SU-DHL-6 (cell line): Measurements from ENCODE around the gene PGLYRP4.

Experiments
- H2AFZ ChIP-seq: fragments of 200-600 bp; sonication (generic); 2 replicates; pipeline ENCODE4 v1.6.1; 2014; ENCODE audit warnings: low read depth, mild to moderate bottlenecking, moderate library complexity, mixed read lengths, antibody characterized with exemption, low read length; ENCODE audit not compliant: severe bottlenecking
- H3F3A ChIP-seq: fragments of 200-600 bp; shearing (Covaris generic); 2 replicates; pipeline ENCODE4 v1.6.0; 2016; ENCODE audit warnings: antibody characterized with exemption, mild to moderate bottlenecking; ENCODE audit not compliant: insufficient read depth
- H3K27ac ChIP-seq: fragments of 200-600 bp; sonication (generic); 2 replicates; pipeline ENCODE4 v1.5.1; 2016; ENCODE audit warnings: low read depth, mild to moderate bottlenecking, low read length, moderate library complexity, mixed read lengths
- H3K27me3 ChIP-seq: fragments of 200-600 bp; sonication (generic), shearing (Covaris generic); 2 replicates; pipeline ENCODE4 v1.6.0; 2014; ENCODE audit warnings: mild to moderate bottlenecking, low read length
- H3K36me3 ChIP-seq: fragments of 200-600 bp; sonication (generic); 2 replicates; pipeline ENCODE4 v1.6.1; 2014; ENCODE audit warnings: mild to moderate bottlenecking, low read length, mixed read lengths
- H3K4me2 ChIP-seq: fragments of 300-600, 200-600 bp; shearing (Covaris generic), sonication (generic); 2 replicates; pipeline ENCODE4 v1.6.0; 2014; ENCODE audit warnings: low read length, low read depth, mild to moderate bottlenecking; ENCODE audit not compliant: poor library complexity, severe bottlenecking
- H3K4me3 ChIP-seq: fragments of 200-600 bp; sonication (generic); 2 replicates; pipeline ENCODE4 v1.5.1; 2014; ENCODE audit warnings: antibody characterized with exemption, low read length, mild to moderate bottlenecking, mixed read lengths; ENCODE audit not compliant: insufficient read depth, poor library complexity, severe bottlenecking
- H3K79me2 ChIP-seq: fragments of 200-600 bp; sonication (generic); 2 replicates; pipeline ENCODE4 v1.6.1; 2014; ENCODE audit warnings: mild to moderate bottlenecking, low read length, moderate library complexity; ENCODE audit not compliant: insufficient read depth
- H3K9ac ChIP-seq: fragments of 200-600 bp; sonication (generic); 2 replicates; pipeline ENCODE4 v1.7.0; 2014; ENCODE audit warnings: mild to moderate bottlenecking, low read length
- H3K9me2 ChIP-seq: fragments of 200-600 bp; sonication (generic); replicated peaks from 2 replicates; pipeline ENCODE4 v1.6.1; 2014; ENCODE audit warnings: low read length; ENCODE audit not compliant: insufficient read depth
- H3K9me3 ChIP-seq: fragments of 200-600 bp; sonication (generic); 2 replicates; pipeline ENCODE4 v1.6.1; 2014; ENCODE audit warnings: low read length, mixed read lengths; ENCODE audit not compliant: insufficient read depth
- H4K20me1 ChIP-seq: fragments of 200-600 bp; sonication (generic); 2 replicates; pipeline ENCODE4 v1.6.1; 2014; ENCODE audit warnings: low read depth, mild to moderate bottlenecking, antibody characterized with exemption, low read length, moderate library complexity, mixed read lengths
- EZH2phosphoT487 ChIP-seq: fragments of 200-600 bp; sonication (generic), shearing (Covaris generic); conservative IDR thresholded peaks from 2 replicates; pipeline ENCODE4 v1.6.1; 2018; ENCODE audit warnings: mild to moderate bottlenecking, antibody characterized with exemption, low read length, moderate library complexity, mixed read lengths
- TF ChIP-seq, protein P1 (sequence below): fragments of 200-600 bp; sonication (generic); IDR thresholded peaks from one replicate; pipeline ENCODE4 v1.5.1; 2017; ENCODE audit warnings: antibody characterized with exemption, mild to moderate bottlenecking, low read length, moderate library complexity; ENCODE audit not compliant: insufficient read depth, poor library complexity, severe bottlenecking

Gene PGLYRP4

DNA sequence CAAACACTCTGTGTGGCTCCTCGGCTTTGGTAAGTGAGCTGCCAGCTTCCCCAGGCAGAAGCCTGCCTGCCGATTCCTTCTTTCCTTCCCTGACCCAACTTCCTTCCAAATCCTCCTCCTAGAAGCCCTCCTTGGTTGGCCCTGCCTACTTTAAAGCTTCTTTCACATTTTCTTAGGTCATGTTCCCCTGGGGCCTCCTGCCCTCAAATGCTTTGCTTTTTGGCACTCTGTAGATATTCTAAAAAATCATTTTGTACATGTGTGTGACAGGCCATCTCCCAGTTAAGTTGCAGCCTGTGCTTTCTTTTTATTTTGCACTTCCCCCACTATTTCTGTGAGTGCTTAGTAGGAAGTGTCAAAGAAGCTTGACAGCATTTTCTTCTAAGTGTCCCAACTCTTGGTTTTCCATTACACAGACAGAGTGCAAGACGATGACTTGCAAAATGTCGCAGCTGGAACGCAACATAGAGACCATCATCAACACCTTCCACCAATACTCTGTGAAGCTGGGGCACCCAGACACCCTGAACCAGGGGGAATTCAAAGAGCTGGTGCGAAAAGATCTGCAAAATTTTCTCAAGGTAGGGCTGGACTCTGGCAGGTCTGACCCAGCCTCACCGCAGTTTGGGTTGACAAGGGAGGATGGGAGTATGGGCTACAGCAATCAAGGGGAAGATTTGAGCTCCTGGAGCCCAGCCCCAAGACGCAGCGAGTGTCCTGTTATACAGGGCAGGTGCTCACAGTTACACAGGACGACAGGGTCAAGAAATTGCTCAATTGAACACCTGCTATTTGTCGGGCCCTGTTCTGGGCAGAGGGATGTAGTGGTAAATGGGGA, 9.4 kb upstream of the PGLYRP4 start, which contains the start of gene S100A9:
Gene S100A9, plus strand, starts transcription at position 2 of the 838 bp plus-strand sequence. Its CDS starts 430 bp downstream, at position 432.
- Histone ChIP-seq H3K9me3 (no peaks in the 10 kb centered on the region), H4K20me1 (no peaks in the 10 kb centered on the region), H3K4me2 (no peak within 1 kb of the TSS), H3K4me3 (no peak within 1 kb of the TSS), H3K9me2 (no peaks in the 10 kb centered on the region), H3K36me3 (no peaks in the 10 kb centered on the region), H3F3A (no peaks in the 10 kb centered on the region), H3K79me2 (no peaks in the 10 kb centered on the region), H3K27me3 (no peaks in the 10 kb centered on the region), H3K27ac (no peak within 1 kb of the TSS), H3K9ac (no peak within 1 kb of the TSS), H2AFZ (no peak within 1 kb of the TSS)
- no peak for TF ChIP-seq EZH2phosphoT487
- TF ChIP-seq, protein P1, sequence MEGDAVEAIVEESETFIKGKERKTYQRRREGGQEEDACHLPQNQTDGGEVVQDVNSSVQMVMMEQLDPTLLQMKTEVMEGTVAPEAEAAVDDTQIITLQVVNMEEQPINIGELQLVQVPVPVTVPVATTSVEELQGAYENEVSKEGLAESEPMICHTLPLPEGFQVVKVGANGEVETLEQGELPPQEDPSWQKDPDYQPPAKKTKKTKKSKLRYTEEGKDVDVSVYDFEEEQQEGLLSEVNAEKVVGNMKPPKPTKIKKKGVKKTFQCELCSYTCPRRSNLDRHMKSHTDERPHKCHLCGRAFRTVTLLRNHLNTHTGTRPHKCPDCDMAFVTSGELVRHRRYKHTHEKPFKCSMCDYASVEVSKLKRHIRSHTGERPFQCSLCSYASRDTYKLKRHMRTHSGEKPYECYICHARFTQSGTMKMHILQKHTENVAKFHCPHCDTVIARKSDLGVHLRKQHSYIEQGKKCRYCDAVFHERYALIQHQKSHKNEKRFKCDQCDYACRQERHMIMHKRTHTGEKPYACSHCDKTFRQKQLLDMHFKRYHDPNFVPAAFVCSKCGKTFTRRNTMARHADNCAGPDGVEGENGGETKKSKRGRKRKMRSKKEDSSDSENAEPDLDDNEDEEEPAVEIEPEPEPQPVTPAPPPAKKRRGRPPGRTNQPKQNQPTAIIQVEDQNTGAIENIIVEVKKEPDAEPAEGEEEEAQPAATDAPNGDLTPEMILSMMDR = no peak

DNA sequence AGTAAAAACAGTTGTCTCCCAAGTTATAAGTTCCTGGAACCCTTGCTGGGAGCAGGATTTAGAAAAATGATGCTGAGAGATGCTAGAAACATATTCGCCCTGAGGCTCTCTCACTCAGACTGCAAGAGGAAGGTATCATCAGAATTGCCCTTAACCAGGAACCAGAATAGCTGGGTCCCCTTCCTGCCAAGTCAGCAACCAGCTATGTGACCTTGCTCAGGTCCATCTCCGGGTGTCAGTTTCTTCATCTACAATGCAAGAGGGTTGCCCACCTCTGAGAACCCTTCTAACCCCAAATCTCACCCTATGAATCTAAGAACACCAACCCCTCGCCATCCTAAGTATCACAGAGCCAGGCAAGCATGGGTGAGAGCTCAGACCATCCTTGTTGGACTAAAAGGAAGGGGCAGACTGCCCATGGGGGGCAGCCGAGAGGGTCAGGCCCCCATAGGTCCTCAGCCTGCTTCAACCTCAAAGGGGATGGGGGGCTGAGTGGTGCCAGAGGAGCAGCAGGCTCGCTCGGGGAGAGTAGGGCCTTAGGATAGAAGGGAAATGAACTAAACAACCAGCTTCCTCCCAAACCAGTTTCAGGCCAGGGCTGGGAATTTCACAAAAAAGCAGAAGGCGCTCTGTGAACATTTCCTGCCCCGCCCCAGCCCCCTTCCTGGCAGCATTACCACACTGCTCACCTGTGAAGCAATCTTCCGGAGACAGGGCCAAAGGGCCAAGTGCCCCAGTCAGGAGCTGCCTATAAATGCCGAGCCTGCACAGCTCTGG, 8.6 kb upstream of the PGLYRP4 start:
- Histone ChIP-seq H3K9me3 (no peaks in the 10 kb centered on the region), H4K20me1 (no peaks in the 10 kb centered on the region), H3K36me3 (no peaks in the 10 kb centered on the region), H3K79me2 (no peaks in the 10 kb centered on the region), H3K27ac (no peak overlapping the region), H2AFZ (no peak overlapping the region), H3K9ac (no peak overlapping the region), H3K4me2 (no peak overlapping the region), H3K9me2 (no peaks in the 10 kb centered on the region), H3K4me3 (no peak overlapping the region), H3F3A (no peaks in the 10 kb centered on the region), H3K27me3 (no peaks in the 10 kb centered on the region)
- TF ChIP-seq, protein P1 = no peak
- TF ChIP-seq EZH2phosphoT487 = no peak

DNA sequence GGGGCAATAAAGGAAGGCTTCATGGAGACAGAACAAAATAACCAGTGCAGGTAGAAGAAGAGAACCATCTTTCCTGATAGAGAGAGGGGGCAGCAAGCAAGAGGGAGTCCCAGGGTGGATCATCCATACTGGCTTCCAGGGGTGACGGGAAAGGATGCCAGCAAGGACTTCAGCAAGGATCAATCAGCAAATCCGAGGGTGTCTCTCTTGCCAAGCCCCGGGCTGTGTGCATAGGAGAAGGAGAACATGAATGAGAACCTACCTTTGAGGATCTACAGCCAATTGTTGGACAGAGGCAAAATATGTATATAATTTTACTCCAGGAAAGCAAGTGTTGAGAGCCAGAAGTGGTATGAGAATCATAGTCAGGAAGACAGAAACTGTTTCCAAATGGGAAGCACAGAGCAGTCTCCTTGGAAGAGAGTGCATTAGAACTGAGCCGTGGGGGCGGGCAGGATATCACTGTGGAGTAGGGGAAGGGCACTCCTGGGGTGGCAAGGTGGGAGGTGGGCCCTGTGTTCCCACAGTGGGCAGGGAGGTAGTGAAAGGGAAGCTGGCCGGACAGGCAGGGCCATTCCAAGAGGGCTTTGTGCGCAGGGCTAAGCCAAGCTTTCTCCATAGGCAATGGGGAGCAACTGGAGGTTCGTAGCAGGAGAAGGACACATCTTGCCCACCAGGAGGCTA, 7.9 kb upstream of the PGLYRP4 start:
- no peaks in the 10 kb centered on the region for H3K79me2 ChIP-seq
- no peaks in the 10 kb centered on the region for H4K20me1 ChIP-seq
- H3K4me2 ChIP-seq = no peak overlapping the region
- H3K36me3 ChIP-seq = no peaks in the 10 kb centered on the region
- H3K9me3 ChIP-seq = no peaks in the 10 kb centered on the region
- no peaks in the 10 kb centered on the region for H3K27me3 ChIP-seq
- no peak overlapping the region for H3K9ac ChIP-seq
- H3F3A ChIP-seq = no peaks in the 10 kb centered on the region
- no peaks in the 10 kb centered on the region for H3K9me2 ChIP-seq
- H2AFZ ChIP-seq = no peak overlapping the region
- TF ChIP-seq, protein P1 = no peak
- no peak for TF ChIP-seq EZH2phosphoT487
- H3K4me3 ChIP-seq = no peak overlapping the region
- H3K27ac ChIP-seq = no peak overlapping the region
